HCT116 (cell line): ENCODE measurements around the gene HFM1. TPM values are rescaled to one million over a fixed set of nuclear protein-coding genes. Genes with fewer than 3 reads are reported as not detected.

ENCODE experiments used
- ATAC-seq: fragments of 200-7000 bp; cut with Tn5 transposase; 2 replicates; pipeline ENCODE4 v1.9.1; 2020; ENCODE audit warnings: mild to moderate bottlenecking, moderate library complexity
- BruUV-seq: library from RNA; stranded (reverse); fragments of 400-500 nt; replicated peaks from 2 replicates; lab custom pipeline; 2021; lab: Mats Ljungman, UMichigan
- CTCF ChIA-PET: fragments of 300-600 bp; sonication (Branson Sonifier 250); formaldehyde crosslinking; loops from one replicate; lab custom pipeline; 2021; ENCODE audit warnings: antibody characterized with exemption; lab: Charles Lee
- POLR2A ChIA-PET: fragments of 300-600, 350-600 bp; sonication (Branson Sonifier 250); formaldehyde crosslinking; loops from one replicate; lab custom pipeline; 2021; ENCODE audit warnings: antibody characterized with exemption; lab: Charles Lee
- RAD21 ChIA-PET, 2 experiments: fragments of 300-600 bp; sonication (Branson Sonifier 250); formaldehyde crosslinking; loops; one replicate each; lab custom pipeline; 2023; ENCODE audit warnings: low total read pairs in 2 of 2; ENCODE audit not compliant: uncharacterized antibody in 2 of 2, unreplicated experiment in 2 of 2, low non-redundant PET in 1 of 2; lab: Charles Lee
- DNase-seq: peaks from one replicate; pipeline ENCODE4 v3.0.0-alpha.2; 2010; ENCODE audit warnings: low read depth, low spot score
- H2AFZ ChIP-seq: fragments of 200-600 bp; shearing (Covaris generic), sonication (generic); 2 replicates; pipeline ENCODE4 v1.6.1; 2017; ENCODE audit warnings: low read depth, mixed run types, mixed read lengths, antibody characterized with exemption, low read length; ENCODE audit not compliant: poor library complexity, severe bottlenecking
- H3K27ac ChIP-seq: 2 replicates; pipeline ENCODE4 v1.5.1; 2012; ENCODE audit warnings: low read depth, low read length
- H3K27me3 ChIP-seq: fragments of 200-600 bp; sonication (generic); 2 replicates; pipeline ENCODE4 v1.6.1; 2016; ENCODE audit warnings: mixed run types, low read length, mixed read lengths; ENCODE audit not compliant: insufficient read depth
- H3K36me3 ChIP-seq, 2 experiments: fragments of 200-500 bp in 1 of 2; fragments of 200-600 bp in 1 of 2; sonication (Bioruptor generic) in 1 of 2; sonication (generic) in 1 of 2; 2 replicates each; pipeline versions ENCODE4 v1.5.1 to v1.6.1; 2014 to 2016; ENCODE audit warnings: low read length in 2 of 2, inconsistent platforms in 1 of 2, mixed read lengths in 1 of 2, mixed run types in 1 of 2; ENCODE audit not compliant: insufficient read depth in 2 of 2, control insufficient read depth in 1 of 2
- H3K4me1 ChIP-seq, 2 experiments: fragments of 200-600 bp in 1 of 2; sonication (generic) in 1 of 2; 2 replicates each; pipeline versions ENCODE4 v1.5.1 to v1.6.1; 2012 to 2017; ENCODE audit warnings: low read length in 2 of 2, inconsistent platforms in 1 of 2, mild to moderate bottlenecking in 1 of 2, mixed read lengths in 1 of 2, mixed run types in 1 of 2, moderate library complexity in 1 of 2; ENCODE audit not compliant: insufficient read depth in 2 of 2, control insufficient read depth in 1 of 2
- H3K4me2 ChIP-seq: fragments of 200-600 bp; sonication (generic); 2 replicates; pipeline ENCODE4 v1.6.1; 2017; ENCODE audit warnings: mixed run types, low read length, mixed read lengths
- H3K4me3 ChIP-seq, 2 experiments: fragments of 200-600 bp in 1 of 2; sonication (generic) in 1 of 2; replicated peaks in 1 of 2; 2 replicates each; pipeline ENCODE4 v1.5.1; 2011 to 2016; ENCODE audit warnings: low read length in 2 of 2, control low read depth in 1 of 2, low read depth in 1 of 2, mild to moderate bottlenecking in 1 of 2, mixed read lengths in 1 of 2, mixed run types in 1 of 2
- H3K79me2 ChIP-seq: fragments of 200-600 bp; sonication (generic); 2 replicates; pipeline ENCODE4 v1.6.1; 2017; ENCODE audit warnings: mild to moderate bottlenecking, mixed run types, low read length, moderate library complexity, mixed read lengths; ENCODE audit not compliant: insufficient read depth
- H3K9ac ChIP-seq: fragments of 200-600 bp; sonication (generic); 2 replicates; pipeline ENCODE4 v1.6.1; 2016; ENCODE audit warnings: low read length, mixed read lengths
- H3K9me2 ChIP-seq: fragments of 200-600 bp; sonication (generic), shearing (Covaris generic); 2 replicates; pipeline ENCODE4 v1.6.1; 2017; ENCODE audit warnings: mixed run types, mild to moderate bottlenecking, moderate library complexity; ENCODE audit not compliant: insufficient read depth
- H3K9me3 ChIP-seq, 2 experiments: fragments of 200-500 bp in 1 of 2; fragments of 200-600 bp in 1 of 2; sonication (Bioruptor generic) in 1 of 2; sonication (generic) in 1 of 2; 2 replicates each; pipeline ENCODE4 v1.6.1; 2014 to 2017; ENCODE audit warnings: low read length in 2 of 2, mixed read lengths in 2 of 2, inconsistent platforms in 1 of 2, low read depth in 1 of 2, mild to moderate bottlenecking in 1 of 2, mixed run types in 1 of 2, moderate library complexity in 1 of 2; ENCODE audit not compliant: control insufficient read depth in 1 of 2, insufficient read depth in 1 of 2
- H4K20me1 ChIP-seq: fragments of 200-600 bp; sonication (generic), shearing (Covaris generic); 2 replicates; pipeline ENCODE4 v1.6.1; 2017; ENCODE audit warnings: mixed run types, mild to moderate bottlenecking, moderate library complexity; ENCODE audit not compliant: insufficient read depth
- CBX3 ChIP-seq: IDR thresholded peaks from 2 replicates; pipeline ENCODE4 v1.6.1; 2012; ENCODE audit warnings: low read depth
- EGR1 ChIP-seq: IDR thresholded peaks from 2 replicates; pipeline ENCODE4 v1.6.1; 2012; ENCODE audit warnings: low read depth
- ELF1 ChIP-seq: IDR thresholded peaks from 2 replicates; pipeline ENCODE4 v1.6.1; 2012; ENCODE audit warnings: low read depth, borderline replicate concordance
- JUND ChIP-seq: IDR thresholded peaks from 2 replicates; pipeline ENCODE4 v1.6.1; 2012
- ZNF274 ChIP-seq: fragments of 200-500 bp; sonication (Bioruptor generic); IDR thresholded peaks from 2 replicates; pipeline ENCODE4 v1.6.1; 2014; ENCODE audit warnings: mild to moderate bottlenecking, low read depth, low read length, inconsistent platforms
- intact Hi-C: fragments of 100-400 bp; cut with micrococcal nuclease; formaldehyde crosslinking; loops from 2 replicates; pipeline ENCODE4 v1.10.0; 2022
- total RNA-seq: library from RNA; stranded (reverse); gene quantifications from one replicate; pipeline ENCODE4 v1.2.1, GENCODE V29; 2021; ENCODE audit not compliant: unreplicated experiment
- TF ChIP-seq, protein P1 (sequence below), 3 experiments: fragments of 200-600 bp in 1 of 3; sonication (generic) in 1 of 3; IDR thresholded peaks in 2 of 3; conservative IDR thresholded peaks in 1 of 3; 2 replicates each; pipeline ENCODE4 v1.5.1; 2012 to 2017; ENCODE audit warnings: low read depth in 2 of 3, low read length in 2 of 3, antibody characterized with exemption in 1 of 3, borderline replicate concordance in 1 of 3, control low read depth in 1 of 3, mild to moderate bottlenecking in 1 of 3, mixed read lengths in 1 of 3, mixed run types in 1 of 3, moderate library complexity in 1 of 3; ENCODE audit not compliant: insufficient read depth in 1 of 3
- TF ChIP-seq, protein P2 (sequence below): IDR thresholded peaks from 2 replicates; pipeline ENCODE4 v1.6.1; 2012
- TF ChIP-seq, protein P3 (sequence below): IDR thresholded peaks from 2 replicates; pipeline ENCODE4 v1.6.1; 2012

The HFM1 gene
- total RNA-seq, 1 experiment from 2014 or later: 0.07 TPM

DNA sequence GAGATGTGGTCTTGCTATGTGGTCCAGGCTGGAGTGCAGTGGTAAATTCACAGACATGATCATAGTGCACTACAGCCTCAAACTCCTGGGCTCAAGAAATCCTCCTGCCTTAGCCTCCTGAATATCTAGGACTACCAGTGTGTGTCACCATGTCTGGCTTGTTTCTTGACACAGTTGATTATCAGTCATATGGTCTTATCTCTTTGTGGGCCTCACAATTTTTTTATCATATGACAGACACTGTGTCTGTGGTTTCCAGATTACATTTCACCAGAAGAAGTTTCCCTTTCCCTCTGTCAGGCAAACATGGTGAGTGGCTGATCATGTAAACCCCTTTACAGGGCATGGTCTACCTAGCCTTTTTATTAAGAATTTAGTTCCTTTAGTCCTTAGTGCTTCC, 96.1 kb downstream of the HFM1 start (continued):
- TF ChIP-seq, protein P1, sequence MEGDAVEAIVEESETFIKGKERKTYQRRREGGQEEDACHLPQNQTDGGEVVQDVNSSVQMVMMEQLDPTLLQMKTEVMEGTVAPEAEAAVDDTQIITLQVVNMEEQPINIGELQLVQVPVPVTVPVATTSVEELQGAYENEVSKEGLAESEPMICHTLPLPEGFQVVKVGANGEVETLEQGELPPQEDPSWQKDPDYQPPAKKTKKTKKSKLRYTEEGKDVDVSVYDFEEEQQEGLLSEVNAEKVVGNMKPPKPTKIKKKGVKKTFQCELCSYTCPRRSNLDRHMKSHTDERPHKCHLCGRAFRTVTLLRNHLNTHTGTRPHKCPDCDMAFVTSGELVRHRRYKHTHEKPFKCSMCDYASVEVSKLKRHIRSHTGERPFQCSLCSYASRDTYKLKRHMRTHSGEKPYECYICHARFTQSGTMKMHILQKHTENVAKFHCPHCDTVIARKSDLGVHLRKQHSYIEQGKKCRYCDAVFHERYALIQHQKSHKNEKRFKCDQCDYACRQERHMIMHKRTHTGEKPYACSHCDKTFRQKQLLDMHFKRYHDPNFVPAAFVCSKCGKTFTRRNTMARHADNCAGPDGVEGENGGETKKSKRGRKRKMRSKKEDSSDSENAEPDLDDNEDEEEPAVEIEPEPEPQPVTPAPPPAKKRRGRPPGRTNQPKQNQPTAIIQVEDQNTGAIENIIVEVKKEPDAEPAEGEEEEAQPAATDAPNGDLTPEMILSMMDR (IDR thresholded peaks at IDR 0.05 in 2 of 3, conservative IDR thresholded peaks at IDR 0.05 in 1 of 3; ENCODE audit: borderline replicate concordance in 1 of 3, insufficient read depth in 1 of 3, low read depth in 2 of 3, low read length in 2 of 3): no peak
- TF ChIP-seq ELF1 (no peak), ZNF274 (no peak), JUND (no peak), EGR1 (no peak)
- TF ChIP-seq, protein P2, sequence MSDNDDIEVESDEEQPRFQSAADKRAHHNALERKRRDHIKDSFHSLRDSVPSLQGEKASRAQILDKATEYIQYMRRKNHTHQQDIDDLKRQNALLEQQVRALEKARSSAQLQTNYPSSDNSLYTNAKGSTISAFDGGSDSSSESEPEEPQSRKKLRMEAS: no peak
- TF ChIP-seq, protein P3, sequence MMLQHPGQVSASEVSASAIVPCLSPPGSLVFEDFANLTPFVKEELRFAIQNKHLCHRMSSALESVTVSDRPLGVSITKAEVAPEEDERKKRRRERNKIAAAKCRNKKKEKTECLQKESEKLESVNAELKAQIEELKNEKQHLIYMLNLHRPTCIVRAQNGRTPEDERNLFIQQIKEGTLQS: no peak

DNA sequence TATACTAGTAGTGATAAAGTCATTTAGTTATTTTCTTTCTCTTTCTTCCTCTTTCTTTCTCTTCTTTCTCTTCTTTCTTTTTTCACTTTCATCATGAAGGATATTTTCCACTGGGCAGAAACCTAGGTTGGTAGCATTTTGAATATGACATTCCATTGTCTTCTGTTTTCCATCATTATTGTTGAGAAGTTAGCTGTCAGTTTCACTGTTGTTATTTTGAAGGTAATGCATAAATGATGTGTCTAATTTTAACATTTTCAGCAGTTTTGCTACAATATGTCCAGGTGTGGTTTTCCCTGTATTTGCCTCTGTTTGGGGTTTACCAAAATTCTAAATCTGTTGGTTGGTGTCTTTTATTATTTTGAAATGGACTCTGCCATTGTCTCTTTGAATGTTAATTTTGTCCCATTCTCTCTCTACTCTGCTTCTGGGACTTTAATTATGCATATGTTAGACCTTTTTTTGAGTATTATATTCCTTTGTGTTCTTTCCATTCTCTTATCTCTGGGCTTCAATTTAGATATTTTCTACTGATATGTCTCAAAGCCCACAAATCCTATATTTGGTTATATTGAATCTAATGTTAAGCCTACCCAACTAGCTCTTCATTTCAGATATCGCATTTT, 96.7 kb downstream of the HFM1 start:
- DNase-seq: no peak
- Histone ChIP-seq H3K27ac (no peak overlapping the region), H3K4me2 (no peak overlapping the region), H2AFZ (no peak overlapping the region), H3K9me2 (no peaks in the 10 kb centered on the region), H3K4me3 (no peak overlapping the region), H3K79me2 (no peaks in the 10 kb centered on the region), H3K36me3 (no peaks in the 10 kb centered on the region), H4K20me1 (no peaks in the 10 kb centered on the region), H3K9ac (no peak overlapping the region), H3K4me1 (no peaks in the 10 kb centered on the region), H3K27me3 (no peaks in the 10 kb centered on the region), H3K9me3 (peaks cover 0 to 9% of the 10 kb centered on the region in 2 experiments; a peak in 1 of 4 replicates)
- RAD21 ChIA-PET: interaction anchor here in 1 of 2 experiments (0.7 kb wide), 1 partner anchor 193 kb away, joined by 4 read pairs; no protein-coding TSS in a partner anchor
- TF ChIP-seq CBX3: peak; percentile 40; the same call in 1 of the 2 replicates
- TF ChIP-seq, protein P3: no peak
- BruUV-seq: no TSS peak
- ATAC-seq: no peak
- intact Hi-C loops: no loop called here
- POLR2A ChIA-PET: no interaction called here
- CTCF ChIA-PET: no interaction called here
